HG03108 (cell line): ENCODE data around the gene MYO5A.

Source experiments
- ATAC-seq: cut with Tn5 transposase; IDR thresholded peaks from one replicate; pipeline ENCODE4 v1.9.1; 2021; ENCODE audit warnings: moderate library complexity; ENCODE audit not compliant: unreplicated experiment

The MYO5A gene

GRCh38 chr15:52378746-52379394, 149.8 kb downstream of the MYO5A start:
- no peak for ATAC-seq

- no peak for ATAC-seq
Observed at GRCh38 chr15:52370010-52370409, 158.7 kb downstream of the MYO5A start.

- ATAC-seq: no peak
Observed at GRCh38 chr15:52369455-52369854, 159.2 kb downstream of the MYO5A start.

GRCh38 chr15:52369030-52369429, 159.7 kb downstream of the MYO5A start:
- ATAC-seq: no peak

GRCh38 chr15:52368402-52368801, 160.3 kb downstream of the MYO5A start:
- ATAC-seq: no peak

DNA sequence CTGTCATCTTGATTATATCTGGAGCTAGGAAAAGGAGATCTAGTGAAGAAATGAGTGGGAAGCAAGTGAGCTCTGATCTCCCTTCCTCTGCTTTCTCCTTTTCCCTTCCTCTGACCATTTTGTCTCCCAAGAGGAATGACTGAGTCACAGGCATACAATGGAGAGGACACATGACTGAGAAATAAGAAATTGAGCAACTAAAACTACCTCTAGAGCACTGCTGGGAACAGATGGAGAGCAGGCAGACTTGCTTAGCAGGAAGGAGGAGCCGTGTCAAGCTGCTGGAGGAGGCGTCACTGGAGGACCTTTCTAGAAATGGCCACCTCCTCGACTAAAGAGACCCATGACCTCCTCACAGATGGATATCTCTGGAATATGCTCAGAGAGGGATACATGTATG, 166.2 kb downstream of the MYO5A start:
- no peak for ATAC-seq

DNA sequence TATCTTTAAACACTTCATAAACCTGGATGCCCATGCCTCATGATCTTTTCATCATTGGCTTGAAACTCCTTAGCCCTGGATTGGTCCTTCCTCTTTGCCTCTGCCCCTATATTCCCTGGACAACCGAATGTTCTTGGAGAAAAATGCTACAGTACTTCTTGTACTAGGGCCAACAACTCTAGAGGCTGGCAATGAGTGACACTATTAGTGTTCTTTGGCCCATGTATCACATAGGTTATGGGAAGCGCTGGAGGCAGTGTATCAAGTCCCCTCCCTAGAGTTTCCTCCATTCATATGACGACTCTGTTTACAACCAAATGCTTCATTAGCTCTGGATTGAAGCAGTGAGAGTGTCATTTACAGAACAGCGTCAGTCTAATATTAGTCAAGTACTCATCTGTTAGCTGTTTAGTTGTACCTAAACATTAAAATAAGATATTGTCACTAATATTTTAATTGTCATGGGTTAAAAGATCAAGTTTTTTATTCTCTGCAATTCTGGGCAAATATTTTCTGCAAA, 166.6 kb downstream of the MYO5A start:
- no peak for ATAC-seq

DNA sequence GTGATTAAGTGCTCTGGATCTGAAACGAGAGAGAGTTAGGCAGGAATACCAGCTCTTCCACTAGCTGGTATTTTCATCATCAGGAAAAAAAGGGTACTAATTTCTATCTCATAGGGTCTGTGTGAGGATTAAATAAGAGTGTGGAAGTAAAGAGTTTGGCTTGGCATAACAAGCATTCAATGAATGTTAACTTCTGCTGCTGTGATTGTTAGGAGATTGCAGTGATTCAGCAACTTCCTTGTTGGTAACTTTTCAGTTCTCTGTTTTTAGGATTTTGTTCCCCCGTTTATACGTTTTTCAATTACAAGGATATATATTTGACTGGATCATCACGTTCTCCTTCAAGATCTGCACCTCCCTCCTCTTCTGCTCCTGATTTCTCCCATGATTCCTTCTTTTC, 167.2 kb downstream of the MYO5A start:
- ATAC-seq: no peak

DNA sequence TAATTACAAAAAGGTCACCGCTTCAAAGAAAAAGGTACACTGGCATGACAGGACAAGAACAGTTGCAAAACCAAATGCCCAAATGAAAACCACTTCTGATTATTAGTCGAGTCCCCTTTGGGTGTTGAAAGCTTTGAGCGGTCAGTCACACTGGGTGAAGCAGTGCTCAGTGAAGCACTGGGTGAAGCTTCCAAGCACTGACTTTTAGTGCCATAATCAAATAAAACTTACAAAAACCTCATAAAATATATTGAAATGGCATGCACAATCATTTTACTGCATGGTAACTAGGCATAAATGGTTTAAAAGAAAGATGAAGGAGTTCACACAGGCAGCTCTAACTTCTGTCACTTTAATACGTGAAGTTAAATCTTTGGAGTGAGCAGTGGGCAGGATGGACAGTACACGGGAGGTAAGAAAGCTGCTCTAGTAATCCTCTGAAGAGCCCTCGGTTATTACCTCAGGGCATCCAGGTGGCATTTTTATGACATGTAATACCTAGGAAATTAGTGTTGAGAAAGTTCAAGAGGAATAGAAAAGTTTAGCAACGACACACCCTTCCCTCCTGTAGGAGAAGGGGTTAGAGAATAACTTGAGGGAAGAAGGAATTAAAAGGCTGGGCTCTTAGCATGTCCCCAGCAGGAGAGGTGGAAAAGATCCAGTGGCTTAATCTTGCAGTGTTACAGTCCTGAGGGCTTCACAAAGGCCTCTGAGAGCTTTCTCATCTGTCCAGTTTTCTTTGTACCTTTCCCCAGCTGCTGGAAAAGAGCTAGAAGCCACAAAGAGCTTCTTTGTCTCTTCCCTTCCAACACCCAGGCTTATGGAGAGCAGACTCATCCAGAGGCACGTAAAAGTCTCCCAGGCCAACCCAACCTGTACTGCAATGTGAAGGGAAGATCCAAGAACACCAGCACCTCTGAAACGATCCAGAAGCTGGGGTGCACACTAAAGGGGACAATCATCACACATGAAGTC, 168.2 kb downstream of the MYO5A start:
- no peak for ATAC-seq

DNA sequence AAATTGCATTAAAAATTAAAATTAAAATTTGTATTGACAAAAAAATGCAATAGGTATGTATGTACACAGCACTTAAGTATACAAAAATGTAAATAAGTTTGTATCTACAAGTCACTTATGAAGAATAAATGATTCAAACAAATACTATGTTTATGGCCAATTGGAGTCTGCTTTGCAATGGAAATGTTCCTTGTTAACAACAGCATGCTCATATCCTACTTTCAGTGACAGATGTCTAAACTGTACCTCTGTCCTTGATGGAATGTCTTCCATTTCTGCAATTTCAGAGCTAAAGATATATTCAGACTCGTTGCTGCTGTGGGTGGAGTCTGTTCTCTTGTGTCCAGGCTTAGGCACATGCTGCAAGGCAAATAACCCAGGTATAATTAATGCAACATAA, 169.0 kb downstream of the MYO5A start:
- no peak for ATAC-seq

GRCh38 chr15:52357949-52358348, 170.7 kb downstream of the MYO5A start:
- ATAC-seq: no peak

DNA sequence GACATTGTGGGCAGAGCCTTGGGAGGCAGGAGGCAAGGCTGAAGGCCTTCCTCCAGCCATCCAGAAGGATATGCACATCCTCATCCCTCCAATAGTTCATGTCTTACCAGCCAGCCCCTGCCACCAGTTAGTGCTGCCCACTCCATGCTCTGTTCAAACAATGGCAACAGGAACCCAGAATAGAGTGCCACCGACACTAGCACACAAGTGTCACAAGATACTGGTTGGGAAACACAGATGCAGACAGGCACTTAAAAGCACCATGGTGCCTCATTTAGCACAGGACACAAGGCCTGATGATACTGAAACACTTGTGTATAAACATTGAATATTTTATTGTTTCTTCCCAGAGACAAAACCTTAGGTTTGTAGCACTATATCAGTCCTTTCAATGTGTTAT, 176.6 kb downstream of the MYO5A start:
- ATAC-seq: no peak

- no peak for ATAC-seq
Observed at GRCh38 chr15:52351206-52351908, 177.3 kb downstream of the MYO5A start.

- no peak for ATAC-seq
Observed at GRCh38 chr15:52350423-52350822, 178.3 kb downstream of the MYO5A start.

DNA sequence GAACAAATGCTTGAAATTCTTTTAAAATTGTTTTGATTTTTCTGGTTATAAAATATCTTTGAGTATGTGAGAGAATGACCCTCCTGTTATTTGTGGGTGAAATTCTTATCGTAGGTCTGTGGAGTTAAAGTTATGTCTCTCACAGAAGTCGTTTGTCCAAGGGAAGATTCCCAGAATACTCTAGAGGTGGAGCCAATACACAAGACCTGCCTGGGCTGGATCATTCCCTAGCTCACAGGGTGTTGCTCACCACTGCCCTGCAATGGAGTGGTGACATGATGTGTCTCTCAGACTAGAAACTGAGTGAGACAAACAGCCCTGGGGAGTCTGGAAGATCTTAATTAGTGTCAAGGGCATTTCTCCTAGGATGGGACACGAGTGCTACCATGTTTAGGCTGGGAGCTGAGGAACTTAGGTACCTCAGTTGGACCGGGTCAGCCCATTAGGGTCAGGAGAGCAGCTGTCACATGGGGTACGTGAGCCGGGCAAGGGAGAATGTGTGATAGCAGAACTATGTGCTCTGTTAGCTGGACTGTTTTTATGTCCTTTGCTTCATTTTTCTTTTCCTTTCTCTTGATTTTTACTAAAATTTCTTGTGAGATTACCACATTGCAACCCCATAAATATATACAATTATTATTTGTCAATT, 179.5 kb downstream of the MYO5A start:
- ATAC-seq: no peak

GRCh38 chr15:52348056-52348745, 180.5 kb downstream of the MYO5A start:
- no peak for ATAC-seq

GRCh38 chr15:52344592-52344991, 184.1 kb downstream of the MYO5A start:
- no peak for ATAC-seq

GRCh38 chr15:52343831-52344230, 184.8 kb downstream of the MYO5A start:
- no peak for ATAC-seq

DNA sequence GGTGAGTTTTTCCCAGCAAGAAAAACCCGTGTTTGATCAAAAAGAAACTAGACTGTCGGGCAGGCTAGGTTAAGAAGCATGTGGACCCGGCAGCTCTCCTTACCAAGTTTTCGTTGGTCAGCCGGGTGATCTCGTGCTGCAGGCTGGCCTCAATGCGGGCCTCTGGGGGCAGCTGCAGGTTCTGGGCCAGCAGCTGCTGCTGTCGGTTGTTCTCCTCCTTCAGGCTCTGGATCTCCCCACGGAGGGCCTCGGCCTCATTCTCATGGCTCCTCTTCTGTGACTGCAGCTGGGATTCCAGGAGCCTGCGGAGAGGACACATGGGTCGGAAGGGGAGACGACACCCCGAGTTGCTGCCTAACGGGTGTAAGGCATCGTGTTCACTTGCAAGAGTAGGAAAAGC, 188.6 kb downstream of the MYO5A start:
- ATAC-seq: no peak

DNA sequence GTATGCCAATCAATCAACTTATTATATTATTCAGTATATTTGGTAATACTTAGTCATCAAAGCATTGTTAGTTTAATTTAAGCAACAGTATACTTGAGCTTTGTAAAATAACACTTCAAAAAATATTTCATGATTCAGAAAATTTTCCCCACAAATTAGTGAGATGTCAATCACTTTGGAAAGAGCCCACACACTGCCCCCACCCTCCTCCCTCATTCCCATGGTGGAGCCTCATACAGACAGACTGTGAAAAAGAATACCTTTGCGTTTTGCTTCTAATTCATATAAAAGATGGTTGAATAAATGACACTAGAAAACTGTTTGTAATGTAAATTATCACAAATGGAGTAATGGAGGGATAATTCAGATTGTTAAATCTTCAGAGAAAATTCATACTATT, 189.8 kb downstream of the MYO5A start:
- no peak for ATAC-seq
